HepG2 (cell line): Measurements from ENCODE around the gene ACACB.

ENCODE experiments used
- FOXM1 ChIP-seq: sonication (generic); formaldehyde crosslinking; IDR thresholded peaks from 2 replicates; pipeline ENCODE4 v1.5.0; 2020; ENCODE audit warnings: missing genetic modification reagents
- ZMAT3 ChIP-seq: sonication (generic); formaldehyde crosslinking; conservative IDR thresholded peaks from 2 replicates; pipeline ENCODE4 v1.7.0; 2021; ENCODE audit warnings: missing genetic modification reagents
- ZNF839 ChIP-seq: sonication (generic); formaldehyde crosslinking; IDR thresholded peaks from 2 replicates; pipeline ENCODE4 v1.4.0; 2020; ENCODE audit warnings: missing genetic modification reagents, mild to moderate bottlenecking, borderline replicate concordance

DNA sequence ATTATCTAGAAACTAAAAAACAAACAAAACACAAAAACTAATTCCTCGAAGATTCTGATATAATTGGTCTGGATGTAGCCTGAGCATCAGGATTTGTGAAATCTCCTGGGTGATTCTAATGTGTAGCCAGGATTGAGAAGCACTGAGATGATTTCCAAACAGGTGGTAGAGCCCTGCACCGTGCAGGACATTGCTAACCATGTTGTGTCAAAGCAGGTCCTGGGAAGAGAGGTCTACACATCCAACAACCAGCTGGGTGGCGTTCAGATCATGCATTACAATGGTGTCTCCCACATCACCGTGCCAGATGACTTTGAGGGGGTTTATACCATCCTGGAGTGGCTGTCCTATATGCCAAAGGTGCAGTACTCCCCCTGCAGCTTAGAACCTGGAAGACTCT is 136.4 kb downstream of the ACACB start:
- TF ChIP-seq ZNF839 (CRISPR knock-in tag) (no peak), ZMAT3 (CRISPR knock-in tag) (no peak), FOXM1 (CRISPR knock-in tag) (no peak)
